ENCODE measurements around the gene ST8SIA3.

The ST8SIA3 gene, protein sequence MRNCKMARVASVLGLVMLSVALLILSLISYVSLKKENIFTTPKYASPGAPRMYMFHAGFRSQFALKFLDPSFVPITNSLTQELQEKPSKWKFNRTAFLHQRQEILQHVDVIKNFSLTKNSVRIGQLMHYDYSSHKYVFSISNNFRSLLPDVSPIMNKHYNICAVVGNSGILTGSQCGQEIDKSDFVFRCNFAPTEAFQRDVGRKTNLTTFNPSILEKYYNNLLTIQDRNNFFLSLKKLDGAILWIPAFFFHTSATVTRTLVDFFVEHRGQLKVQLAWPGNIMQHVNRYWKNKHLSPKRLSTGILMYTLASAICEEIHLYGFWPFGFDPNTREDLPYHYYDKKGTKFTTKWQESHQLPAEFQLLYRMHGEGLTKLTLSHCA

GRCh38 chr18:57352271-57352701 is at the start of gene ST8SIA3:
TSS of gene ST8SIA3 (plus strand) at chr18:57352557. CDS start at chr18:57352847, 290 bp downstream.
- no peak for DNase-seq (ENCODE audit: low spot score)

DNA sequence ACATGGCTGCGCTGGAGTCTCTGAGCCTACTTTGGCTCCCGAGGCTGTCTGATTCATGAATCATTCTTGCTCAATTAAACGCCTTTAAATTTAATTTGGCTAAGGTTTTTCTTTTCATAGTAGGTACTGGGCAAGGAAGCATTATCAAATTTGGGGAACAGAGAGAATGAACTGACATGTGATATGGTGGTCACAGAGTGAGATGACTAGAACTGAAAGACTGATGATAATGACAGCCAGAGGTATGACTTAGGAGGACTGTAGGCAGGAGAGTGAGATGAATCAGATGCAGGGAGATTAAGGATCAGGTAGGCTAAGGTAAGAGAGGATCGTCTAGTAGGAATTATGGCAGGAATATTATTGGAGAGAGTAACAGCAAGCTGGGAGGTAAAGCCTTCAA is 40.9 kb upstream of the ST8SIA3 start:
- DNase-seq (ENCODE audit: low spot score) = no peak

- no peak for DNase-seq (ENCODE audit: low spot score)
Observed at GRCh38 chr18:57312346-57313144, 39.8 kb upstream of the ST8SIA3 start.

- no peak for DNase-seq (ENCODE audit: low spot score)
Observed at GRCh38 chr18:57320603-57321002, 31.8 kb upstream of the ST8SIA3 start.

GRCh38 chr18:57325491-57326166 is 26.7 kb upstream of the ST8SIA3 start:
- DNase-seq (ENCODE audit: low spot score) = no peak

GRCh38 chr18:57326718-57327323 is 25.5 kb upstream of the ST8SIA3 start:
- no peak for DNase-seq (ENCODE audit: low spot score)

DNA sequence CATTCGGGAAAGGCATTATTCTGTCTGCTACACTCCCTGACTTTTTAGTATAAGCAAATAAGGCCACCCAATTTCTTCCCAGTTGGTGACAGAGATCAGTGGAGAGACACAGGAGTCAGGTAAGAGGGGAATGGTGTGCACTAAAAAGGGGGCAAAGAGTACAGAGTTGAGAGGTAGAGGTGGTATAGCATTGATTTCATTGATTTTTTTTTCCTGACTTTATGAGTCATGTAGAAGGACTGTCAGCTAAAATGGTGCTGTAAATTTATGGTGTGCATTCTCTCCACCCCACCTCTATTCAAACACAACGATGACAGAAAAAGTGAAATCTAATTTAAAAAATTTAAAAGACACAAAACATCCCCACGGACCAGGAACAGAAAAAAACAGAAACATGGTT is 23.7 kb upstream of the ST8SIA3 start:
- no peak for DNase-seq (ENCODE audit: low spot score)

DNA sequence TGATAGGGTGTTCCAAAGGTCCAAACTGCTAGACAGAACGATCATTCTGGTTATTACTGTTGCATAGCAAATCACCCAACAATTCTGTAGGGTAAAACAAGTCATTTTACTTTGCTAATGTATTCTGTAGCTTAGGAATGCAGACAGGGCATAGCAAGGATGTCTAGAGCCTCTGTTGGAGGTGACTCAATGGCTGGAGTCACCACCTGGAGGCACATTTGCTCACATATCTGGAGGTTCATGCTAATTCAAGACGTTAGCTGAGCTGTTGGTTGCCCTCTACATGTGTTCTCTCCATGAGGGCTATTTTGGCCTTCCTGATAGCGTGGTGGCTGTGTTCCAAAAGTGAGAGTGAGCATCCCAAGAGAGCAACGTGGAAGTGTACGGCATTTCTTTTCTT is 22.5 kb upstream of the ST8SIA3 start:
- no peak for DNase-seq (ENCODE audit: low spot score)

- DNase-seq (ENCODE audit: low spot score) = peak; percentile 16
Observed at GRCh38 chr18:57331718-57332117, 20.6 kb upstream of the ST8SIA3 start.

GRCh38 chr18:57333940-57334339 is 18.4 kb upstream of the ST8SIA3 start:
- DNase-seq (ENCODE audit: low spot score) = no peak

- no peak for DNase-seq (ENCODE audit: low spot score)
Observed at GRCh38 chr18:57334383-57334782, 18.0 kb upstream of the ST8SIA3 start.

- DNase-seq (ENCODE audit: low spot score) = no peak
Observed at GRCh38 chr18:57336343-57336742, 16.0 kb upstream of the ST8SIA3 start.

DNA sequence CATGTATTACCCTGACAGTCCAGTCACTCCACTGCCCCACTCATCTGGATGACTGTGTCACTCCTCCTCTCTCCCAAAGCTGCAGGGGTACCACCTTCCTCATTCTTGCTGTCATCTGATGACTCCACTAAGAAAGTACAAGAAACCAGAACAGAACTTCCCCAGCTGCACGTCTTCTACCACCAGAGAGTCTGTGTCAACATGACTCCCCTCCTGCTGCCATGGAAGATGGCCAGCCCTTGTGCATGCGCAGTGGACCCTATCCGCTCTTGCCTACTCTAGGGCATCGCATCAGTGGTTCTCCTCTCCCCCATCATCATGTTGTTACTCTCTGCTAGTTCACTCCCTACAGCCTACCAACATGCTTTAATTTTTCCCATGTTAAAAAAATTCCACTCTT is 14.5 kb upstream of the ST8SIA3 start:
- DNase-seq (ENCODE audit: low spot score) = no peak

GRCh38 chr18:57343833-57344232 is 8.5 kb upstream of the ST8SIA3 start:
- no peak for DNase-seq (ENCODE audit: low spot score)

- DNase-seq (ENCODE audit: low spot score) = no peak
Observed at GRCh38 chr18:57346876-57347275, 5.5 kb upstream of the ST8SIA3 start.

DNA sequence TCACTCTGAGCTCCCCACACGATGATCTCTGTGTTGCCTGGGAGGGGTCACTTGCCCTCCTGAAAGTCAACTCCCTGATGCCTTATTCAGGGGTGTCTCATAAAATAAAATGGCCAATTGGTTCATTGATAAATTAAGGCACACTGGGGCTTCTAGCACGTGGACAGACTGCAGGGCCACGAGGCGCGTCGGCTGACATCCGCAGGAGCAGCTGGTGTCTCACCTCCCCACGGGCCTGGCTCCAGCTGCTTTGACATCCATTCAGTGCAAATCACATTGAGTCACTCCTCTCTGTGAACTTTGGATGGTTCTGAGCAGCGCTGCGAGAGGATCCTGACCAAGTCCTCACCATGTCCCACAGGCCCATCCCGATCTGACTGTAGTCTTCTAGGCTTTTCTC is 4.6 kb upstream of the ST8SIA3 start:
- DNase-seq (ENCODE audit: low spot score) = no peak

GRCh38 chr18:57352761-57353136 is 392 bp downstream of the ST8SIA3 start:
- DNase-seq (ENCODE audit: low spot score) = no peak

- DNase-seq (ENCODE audit: low spot score) = no peak
Observed at GRCh38 chr18:57353137-57353939, 981 bp downstream of the ST8SIA3 start.

GRCh38 chr18:57353940-57354461 is 1.6 kb downstream of the ST8SIA3 start:
- DNase-seq (ENCODE audit: low spot score) = no peak

- no peak for DNase-seq (ENCODE audit: low spot score)
Observed at GRCh38 chr18:57359433-57359832, 7.1 kb downstream of the ST8SIA3 start.

DNA sequence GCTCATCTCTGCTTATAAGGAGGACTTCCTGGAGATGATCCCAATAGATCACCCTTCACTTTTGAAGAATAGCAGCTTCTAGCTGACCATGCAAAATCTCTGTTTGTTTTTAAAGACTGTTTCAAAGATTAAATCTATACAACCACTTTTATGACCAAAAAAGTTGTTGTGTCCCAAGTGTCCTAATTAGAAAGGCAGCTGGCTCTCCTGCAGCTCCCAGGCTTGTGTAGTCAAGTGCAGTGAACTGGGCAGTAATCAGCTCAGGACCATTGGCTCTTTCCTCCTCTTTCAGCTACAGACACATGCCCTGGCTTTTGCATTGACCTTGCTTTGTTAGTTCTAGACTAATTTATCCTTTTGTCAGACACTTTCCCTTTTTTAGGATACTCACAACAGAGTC is 10.4 kb downstream of the ST8SIA3 start:
- DNase-seq (ENCODE audit: low spot score) = no peak

All from RKO (cell line).